Activated T-helper 1 cell treated with anti-CD3 and anti-CD28 coated beads, Interleukin-2, amount 50 U/mL, for 16 hours (primary cell): ENCODE data around the gene ZNF549.
A peak's percentile ranks its signal among the peaks of the same experiment; 100 is the strongest.
"Not testable (repeated sequence)": the region's sequence is repeated elsewhere in the genome, so short reads cannot be mapped to it uniquely, and the experiment has no call there.

ENCODE experiments used
- DNase-seq, 2 donors: peaks; one replicate each; pipeline ENCODE4 v3.0.0-alpha.2; 2020; ENCODE audit warnings: low read depth in 1 of 2, low spot score in 1 of 2

Gene ZNF549

DNA sequence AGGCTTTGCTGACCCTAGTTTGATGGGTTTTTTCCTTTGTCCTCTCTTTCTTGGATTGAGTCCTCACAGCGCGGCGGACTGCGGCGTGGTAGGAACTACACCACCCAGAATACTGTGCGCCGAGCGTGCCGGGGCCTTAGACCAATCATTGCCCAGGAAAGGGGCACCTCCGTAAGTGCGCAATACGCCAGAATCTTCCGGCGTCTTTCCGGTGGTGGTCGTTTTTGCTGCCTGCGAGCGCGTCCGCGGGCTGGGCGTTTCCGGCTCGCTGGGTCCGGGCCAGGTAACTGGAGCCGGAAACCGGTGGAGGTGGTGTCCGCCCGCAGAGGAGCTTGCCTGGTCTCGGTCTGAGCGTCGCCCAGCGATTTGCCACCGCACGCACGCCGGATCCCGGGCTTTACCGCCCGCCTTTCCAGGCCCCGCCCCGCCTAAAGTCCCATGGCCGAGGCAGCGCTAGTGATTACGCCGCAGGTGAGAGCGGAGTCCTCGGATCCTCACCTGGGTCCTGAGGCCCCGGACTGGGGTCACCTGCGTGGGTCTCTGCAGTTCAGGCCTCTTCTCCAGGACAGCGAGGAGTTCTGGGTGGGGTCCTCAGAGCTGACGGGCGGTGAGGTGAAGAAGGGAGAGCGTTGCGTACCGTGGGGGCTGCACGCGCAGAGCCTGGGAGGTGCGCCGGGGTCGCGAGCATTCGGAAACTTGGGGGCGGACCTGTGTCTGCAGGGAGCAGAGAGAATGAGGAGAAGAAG, at the start of gene ZNF549:
Gene ZNF549, plus strand, starts transcription at position 221 of the 746 bp plus-strand sequence. Its CDS starts 218 bp downstream, at position 439.
- DNase-seq: peak; percentile 76 to 79

DNA sequence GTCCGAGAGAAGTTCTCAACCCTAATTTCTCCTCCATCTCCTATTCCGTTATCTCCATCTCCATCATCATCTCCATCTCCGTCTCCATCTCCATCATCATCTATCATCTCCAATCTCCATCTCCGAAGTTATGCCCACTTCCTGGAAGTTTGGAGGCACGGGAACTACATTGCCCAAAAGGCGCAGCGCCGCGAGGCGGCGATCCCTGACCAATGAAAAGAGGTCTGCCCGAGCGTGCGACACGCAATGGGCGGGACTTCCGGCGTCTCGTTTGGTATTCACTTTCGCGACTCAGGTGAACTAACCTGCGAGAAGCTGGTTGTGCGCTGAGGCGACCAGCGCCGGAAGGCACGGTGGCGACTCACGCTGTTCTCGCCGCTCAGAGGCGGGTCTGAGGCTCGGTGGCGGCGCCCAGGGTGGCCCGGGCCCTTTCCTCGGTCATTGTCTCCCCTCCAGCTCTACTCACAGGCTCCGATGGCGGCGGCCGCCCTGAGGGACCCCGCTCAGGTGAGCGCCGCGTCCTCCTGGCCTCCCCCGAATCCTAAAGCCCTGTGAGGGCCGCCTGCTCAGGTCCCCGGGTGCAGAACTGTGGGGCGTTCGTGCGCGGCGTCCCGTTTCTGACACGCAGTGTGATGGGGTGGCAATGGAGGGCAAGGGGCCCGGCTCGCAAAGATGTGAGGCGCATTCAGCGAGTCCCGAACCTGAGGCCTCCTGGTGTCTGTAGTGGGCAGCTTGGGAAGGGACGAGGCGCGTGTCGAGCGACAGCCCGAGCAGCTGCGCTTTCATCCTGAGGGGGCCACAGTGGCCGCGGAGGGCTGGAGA, 39.5 kb upstream of the ZNF549 start, which contains the start of gene ZNF419:
Gene ZNF419, plus strand, starts transcription at position 274 of the 822 bp plus-strand sequence. Its CDS starts 201 bp downstream, at position 475.
- DNase-seq: peak; percentile 89 to 93

DNA sequence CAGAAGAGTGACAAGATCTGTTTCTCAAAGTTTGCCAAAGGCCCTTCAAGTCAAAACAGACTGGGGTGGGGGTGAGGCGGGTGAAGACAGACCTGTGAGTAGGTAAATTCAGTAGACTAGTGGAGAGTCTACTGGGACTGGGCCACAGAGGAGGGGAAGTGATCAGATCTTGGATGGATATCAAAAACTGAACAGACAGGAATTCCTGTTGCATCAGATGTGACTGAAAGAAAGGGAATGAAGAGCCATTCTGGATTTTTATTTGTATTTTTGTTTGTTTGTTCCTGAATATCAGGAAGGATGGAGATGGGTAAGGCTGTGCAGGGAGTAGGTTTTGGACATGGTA, 38.9 kb upstream of the ZNF549 start:
- not testable (repeated sequence) for DNase-seq

DNA sequence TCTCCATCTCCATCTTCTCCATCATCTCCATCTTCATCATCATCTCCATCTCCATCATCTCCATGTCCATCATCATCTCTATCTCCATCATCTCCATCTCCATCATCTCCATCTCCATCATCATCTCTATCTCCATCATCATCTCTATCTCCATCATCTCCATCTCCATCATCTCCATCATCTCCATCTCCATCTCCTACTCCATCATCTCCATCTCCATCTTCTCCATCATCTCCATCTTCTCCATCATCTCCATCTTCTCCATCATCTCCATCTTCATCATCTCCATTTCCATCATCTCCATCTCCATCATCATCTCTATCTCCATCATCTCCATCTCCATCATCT, 27.9 kb upstream of the ZNF549 start:
- not testable (repeated sequence) for DNase-seq

DNA sequence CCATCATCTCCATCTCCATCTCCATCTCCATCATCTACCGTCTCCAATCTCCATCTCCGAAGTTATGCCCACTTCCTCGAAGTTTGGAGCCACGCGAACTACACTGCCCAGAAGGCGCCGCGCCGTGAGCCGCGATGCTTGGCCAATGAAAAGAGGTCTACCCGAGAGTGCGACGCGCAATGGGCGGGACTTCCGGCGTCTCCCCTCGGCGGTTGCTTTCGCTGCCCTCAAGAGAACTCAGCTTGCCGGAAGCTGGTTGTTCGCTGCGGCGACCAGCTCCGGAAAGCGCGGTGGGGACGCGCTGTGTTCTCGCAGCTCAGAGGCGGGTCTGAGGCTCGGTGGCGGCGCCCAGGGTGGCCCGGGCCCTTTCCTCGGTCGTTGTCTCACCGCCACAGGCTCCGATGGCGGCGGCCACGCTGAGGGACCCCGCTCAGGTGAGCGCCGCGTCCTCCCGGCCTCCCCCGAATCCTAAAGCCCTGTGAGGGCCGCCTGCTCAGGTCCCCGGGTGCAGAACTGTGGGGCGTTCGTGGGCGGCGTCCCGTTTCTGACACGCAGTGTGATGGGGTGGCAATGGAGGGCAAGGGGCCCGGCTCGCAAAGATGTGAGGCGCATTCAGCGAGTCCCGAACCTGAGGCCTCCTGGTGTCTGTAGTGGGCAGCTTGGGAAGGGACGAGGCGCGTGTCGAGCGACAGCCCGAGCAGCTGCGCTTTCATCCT, 27.3 kb upstream of the ZNF549 start, which contains the start of gene ZNF773:
Gene ZNF773, plus strand, starts transcription at position 259 of the 716 bp plus-strand sequence. Its CDS starts 143 bp downstream, at position 402.
- peak; percentile 91 to 96 for DNase-seq

DNA sequence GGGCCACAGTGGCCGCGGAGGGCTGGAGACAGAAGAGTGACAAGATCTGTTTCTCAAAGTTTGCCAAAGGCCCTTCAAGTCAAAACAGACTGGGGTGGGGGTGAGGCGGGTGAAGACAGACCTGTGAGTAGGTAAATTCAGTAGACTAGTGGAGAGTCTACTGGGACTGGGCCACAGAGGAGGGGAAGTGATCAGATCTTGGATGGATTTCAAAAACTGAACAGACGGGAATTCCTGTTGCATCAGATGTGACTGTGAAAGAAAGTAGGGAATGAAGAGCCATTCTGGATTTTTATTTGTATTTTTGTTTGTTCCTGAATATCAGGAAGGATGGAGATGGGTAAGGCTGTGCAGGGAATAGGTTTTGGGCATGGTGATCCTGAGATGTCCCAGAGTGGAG, 26.8 kb upstream of the ZNF549 start:
- not testable (repeated sequence) for DNase-seq

DNA sequence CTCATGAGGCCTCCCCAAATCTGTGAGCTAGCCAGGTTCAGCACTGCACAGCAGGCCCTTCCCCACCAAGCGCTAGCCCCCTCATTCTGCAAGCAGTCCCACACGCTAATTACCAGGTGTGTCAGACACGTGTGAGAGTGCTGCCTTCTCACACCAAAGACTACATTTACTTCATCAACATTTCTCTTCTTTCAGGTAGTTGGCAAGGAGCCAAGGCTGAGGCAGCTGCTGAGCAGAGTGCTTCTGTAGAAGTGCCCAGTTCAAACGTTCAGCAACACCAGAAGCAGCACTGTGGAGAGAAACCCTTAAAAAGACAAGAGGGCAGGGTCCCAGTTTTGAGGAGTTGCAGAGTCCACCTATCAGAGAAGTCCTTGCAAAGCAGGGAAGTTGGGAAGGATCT, 21.0 kb upstream of the ZNF549 start:
- DNase-seq: no peak

DNA sequence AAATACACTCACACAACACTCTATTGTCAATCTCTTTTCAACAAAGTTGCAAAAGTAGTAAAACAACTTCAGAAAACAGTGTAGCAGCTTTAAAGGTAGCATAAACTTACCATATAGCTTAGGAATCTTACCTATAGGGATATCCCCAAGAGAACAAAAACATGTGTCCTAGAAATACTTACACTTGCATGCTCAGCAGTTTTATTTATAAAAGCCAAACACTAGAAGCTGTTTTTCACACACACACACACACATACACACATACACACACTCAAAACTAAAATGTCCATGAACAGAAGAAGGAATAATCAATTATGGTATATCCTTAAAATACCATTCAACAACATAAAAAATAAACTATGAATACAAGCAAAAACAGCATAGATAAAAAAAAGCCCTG, 15.7 kb upstream of the ZNF549 start:
- DNase-seq: no peak

DNA sequence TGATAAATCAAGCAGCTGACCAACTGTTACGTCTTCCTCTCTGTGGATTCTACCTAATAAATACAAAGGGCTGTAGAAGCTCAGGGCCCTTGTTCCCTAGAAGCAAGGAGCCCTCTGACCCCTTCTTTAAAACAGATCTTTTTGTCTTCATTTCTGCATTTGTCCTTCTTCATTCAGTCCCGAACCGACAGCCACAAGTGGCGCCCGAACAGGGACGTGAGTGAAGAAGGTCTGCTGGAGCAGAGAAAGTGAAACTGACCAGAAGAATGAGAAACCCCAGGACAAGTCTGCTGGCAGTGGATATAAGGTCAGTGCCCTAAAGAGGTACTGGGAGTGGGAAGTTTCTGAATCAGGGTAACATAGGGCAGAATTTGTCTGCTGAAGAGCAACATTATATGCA, 14.3 kb upstream of the ZNF549 start:
- DNase-seq: no peak

DNA sequence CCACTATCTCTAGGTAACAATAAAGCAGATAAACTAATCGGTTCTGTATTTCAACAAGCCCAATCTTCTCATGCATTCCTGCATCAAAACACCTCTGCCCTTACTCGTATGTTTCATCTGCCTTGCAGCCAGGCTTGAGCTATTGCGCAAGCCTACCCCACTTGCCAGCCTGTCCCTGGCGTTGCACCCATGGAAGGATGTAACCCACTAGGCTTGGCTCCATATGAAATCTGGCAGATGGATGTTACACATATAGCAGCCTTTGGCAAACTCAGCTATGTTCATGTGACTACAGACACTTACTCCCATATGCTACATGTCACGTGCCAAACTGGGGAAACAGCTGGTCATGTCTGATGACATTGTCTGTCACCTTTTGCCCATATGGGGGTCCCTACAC, 11.9 kb upstream of the ZNF549 start:
- no peak for DNase-seq

DNA sequence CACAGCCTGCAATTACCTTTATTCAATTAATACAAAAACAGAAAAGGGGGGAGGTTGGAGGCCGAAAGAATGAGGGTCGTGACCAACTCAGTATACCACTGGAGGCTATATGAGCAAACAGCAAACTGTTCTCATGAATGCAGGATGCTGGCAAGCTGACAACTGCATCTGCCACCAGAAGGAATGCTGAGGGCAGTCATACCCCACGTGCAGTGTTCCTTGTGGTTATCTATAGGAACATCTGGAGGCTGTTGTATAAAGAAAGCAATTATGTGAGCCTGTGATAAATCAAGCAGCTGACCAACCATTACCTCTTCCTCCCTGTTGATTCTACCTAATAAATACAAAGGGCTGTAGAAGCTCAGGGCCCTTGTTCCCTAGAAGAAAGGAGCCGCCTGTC, 9.1 kb upstream of the ZNF549 start:
- DNase-seq: not testable (repeated sequence)

DNA sequence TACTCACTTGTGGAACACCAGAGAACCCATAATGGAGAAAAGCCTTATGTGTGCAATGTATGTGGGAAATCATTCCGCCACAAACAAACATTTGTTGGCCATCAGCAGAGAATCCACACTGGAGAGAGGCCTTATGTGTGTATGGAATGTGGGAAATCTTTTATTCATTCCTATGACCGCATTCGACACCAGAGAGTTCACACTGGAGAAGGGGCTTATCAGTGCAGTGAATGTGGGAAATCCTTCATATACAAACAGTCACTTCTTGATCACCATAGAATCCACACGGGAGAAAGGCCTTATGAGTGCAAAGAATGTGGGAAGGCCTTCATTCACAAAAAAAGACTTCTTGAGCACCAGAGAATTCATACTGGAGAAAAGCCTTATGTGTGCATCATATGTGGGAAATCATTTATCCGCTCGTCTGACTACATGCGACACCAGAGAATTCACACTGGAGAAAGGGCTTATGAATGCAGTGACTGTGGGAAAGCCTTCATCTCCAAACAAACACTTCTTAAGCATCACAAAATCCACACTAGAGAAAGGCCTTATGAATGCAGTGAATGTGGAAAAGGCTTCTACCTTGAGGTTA, 10.9 kb downstream of the ZNF549 start:
- no peak for DNase-seq

DNA sequence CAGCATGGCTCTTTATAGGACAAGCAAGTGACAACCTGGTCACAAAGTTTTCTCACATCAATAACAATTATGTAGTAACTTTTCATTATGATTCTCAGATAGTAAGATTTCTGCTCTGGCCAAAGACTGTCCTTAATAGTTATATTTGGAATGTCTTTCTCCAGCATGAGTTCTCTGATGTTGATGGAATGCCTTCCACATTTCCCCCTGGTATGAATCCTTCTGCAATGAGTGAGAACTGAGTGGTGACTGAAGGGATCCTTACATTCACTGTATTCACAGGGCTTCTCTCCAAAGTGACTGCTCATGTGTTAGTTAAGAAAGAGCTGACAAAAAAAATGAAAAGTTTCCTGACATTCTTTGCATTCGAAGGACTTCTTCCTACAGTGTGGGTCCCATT, 19.4 kb downstream of the ZNF549 start:
- no peak for DNase-seq

DNA sequence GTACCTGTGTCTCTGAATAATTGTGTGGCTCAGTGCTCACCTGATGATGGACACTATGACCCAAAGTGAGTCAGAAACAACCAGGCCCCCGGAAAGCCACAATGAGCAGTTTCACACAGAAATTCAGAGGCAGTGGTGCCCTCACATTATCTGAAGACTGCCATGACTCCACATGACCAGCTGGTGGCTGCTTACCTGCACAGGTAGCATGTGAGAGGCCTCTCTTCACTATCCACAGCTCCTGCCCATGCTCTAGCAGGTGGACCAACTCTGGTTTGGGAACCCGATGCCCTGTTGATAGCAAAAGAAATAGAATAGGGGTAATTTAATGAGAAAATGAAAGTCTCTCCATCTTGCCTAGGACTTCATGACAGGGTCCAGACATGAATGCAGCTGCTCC, 25.3 kb downstream of the ZNF549 start:
- no peak for DNase-seq

DNA sequence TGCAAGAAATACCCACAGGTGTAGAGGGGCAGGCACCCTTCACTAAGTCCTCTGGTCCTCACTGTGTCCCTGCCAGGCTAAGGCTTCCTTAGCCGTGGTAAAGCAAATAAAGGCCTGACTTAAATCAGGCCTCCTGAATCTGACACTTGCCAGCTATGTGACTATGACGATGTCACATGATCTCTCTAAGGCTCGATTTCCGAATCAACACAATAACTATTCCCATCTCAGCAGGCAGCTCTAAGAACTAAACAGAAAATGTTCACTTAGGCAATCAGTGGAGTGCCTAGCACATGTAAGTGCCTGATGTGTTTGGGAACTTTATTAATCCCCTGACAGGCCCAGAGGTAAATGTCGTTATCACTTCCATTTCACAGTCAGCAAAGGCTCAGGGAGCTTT, 30.5 kb downstream of the ZNF549 start:
- no peak for DNase-seq

DNA sequence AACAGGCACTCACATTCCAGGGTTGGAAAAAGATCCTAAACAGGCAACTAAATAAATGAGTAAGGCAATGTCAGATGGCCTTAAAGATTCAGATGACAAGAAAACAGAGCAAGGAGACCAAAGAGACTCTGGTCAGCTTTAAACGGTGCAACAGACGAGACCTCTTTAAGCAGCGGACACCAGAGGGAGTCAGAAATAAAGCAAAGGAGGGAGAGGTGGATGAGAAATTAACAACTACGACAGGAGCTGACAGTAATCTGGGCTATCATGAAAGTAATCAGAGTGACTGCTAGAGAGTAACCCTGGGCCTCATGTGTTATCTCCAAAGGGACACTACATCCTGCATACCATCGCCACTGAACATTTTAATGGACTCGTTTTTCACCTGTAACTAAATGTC, 31.4 kb downstream of the ZNF549 start:
- no peak for DNase-seq

DNA sequence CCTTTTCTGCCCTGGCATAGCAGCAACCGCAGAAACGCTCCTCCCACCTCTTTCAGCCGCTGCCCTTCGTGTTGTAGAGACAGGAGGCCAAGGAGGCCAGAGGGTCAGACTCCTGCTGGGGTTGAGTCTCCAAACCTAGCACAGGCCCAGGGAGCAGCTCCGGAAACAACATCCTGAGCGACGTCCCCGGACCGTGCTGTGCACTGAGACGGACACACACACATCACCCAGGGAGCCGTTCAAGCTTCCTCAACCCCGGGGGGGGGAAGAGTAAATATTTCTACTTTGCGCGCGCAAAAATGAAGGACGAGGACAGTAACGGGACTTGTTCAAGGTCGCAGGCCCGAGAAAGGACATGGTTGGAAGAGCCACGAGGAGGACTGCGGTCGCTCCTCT, 31.9 kb downstream of the ZNF549 start:
- DNase-seq: no peak

DNA sequence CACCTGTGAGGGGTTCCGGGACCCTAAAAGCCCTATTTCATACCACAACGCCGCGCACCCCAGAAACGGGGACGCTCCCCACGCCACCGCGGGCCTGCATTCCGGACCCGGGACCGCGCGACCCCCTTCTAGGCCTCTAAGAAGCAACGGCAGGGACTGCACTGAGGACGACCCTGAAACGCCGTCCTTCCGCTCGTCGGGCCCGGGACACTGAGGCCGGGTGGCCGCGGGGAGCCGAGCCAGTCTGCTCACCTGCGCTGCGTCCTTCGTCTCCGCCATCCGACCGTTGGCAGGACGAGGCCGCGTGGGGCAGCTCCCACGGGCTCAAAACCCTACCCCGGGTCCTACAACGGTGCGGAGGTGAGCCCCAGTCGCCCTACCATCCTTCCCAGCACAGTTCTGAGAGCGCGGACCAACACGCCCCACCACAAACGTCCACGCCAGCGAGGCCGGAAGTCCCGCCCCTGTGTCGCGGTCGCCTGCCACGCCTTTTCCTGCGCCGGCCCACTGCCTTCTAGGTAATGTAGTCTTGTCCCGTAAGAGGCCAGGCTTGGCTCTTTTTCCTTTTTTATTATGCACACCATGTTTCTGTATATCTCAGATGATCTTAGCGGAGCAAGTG, 32.4 kb downstream of the ZNF549 start, which contains the start of gene ZNF550:
Gene ZNF550, minus strand, starts transcription at position 460 of the 622 bp plus-strand sequence. Its CDS starts 181 bp downstream, at position 279.
- DNase-seq: peak; percentile 77 to 83

DNA sequence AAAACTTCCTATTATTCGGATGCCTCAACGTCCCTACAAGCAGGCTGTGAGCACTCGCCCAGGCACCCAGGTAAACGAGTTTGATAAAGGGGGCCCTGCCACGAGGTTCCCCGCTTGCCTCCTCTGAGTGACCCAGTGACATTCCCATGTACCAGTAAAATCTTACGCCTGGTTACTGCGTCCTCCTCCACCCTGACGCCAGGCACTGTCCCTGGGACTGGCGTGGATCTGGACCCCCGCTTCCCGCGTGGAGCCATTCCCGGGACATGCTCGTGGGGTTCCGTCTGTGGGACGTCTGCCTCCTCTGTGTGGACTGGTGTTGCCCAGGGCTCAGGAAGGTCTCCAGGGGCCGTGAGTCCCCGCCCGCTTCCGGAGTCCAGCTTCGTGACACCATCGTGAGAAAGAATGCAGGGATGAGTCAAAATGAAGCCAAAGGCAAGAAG, 32.9 kb downstream of the ZNF549 start:
- DNase-seq: no peak

DNA sequence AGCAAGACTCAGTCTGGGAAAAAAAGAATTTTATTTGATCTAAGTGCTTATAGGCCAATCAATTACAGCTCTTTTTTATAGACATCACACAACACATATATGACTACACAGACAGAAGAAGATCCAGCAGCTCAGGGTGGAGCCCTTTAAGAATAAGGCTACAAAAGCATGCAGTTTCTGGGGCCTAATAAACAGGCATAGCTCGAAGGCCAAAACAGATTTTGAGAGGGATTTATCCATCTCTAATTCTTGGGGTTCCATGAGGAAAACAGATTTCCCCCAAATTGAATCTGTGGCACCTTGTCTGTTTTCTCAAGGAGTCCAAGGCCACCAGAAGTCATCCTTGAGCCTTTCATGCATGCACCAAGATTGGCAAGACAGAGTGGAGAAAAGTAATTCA, 36.4 kb downstream of the ZNF549 start:
- no peak for DNase-seq
